ENCODE results near the gene YBX2.
"Not testable (repeated sequence)": the region's sequence is repeated elsewhere in the genome, so short reads cannot be mapped to it uniquely, and the experiment has no call there.

Gene YBX2

GRCh38 chr17:7262192-7262934 is 32.1 kb downstream of the YBX2 start, which contains the start of gene CLDN7:
TSS of gene CLDN7 (minus strand) at chr17:7262478. CDS start at chr17:7262043, 435 bp downstream.
- DNase-seq: peak; percentile 92

- DNase-seq: peak; percentile 71
These were observed 32.9 kb downstream of the YBX2 start for GRCh38 chr17:7261379-7262191.

- DNase-seq: peak; percentile 93
These were observed 33.6 kb downstream of the YBX2 start for GRCh38 chr17:7260651-7261378.

- DNase-seq: no peak
These were observed 34.3 kb downstream of the YBX2 start for GRCh38 chr17:7260151-7260550.

- no peak for DNase-seq
These were observed 34.9 kb downstream of the YBX2 start for GRCh38 chr17:7259555-7259889.

GRCh38 chr17:7258731-7259554 is 35.5 kb downstream of the YBX2 start:
- no peak for DNase-seq

- no peak for DNase-seq
These were observed 37.5 kb downstream of the YBX2 start for GRCh38 chr17:7256766-7257456.

- no peak for DNase-seq
These were observed 39.9 kb downstream of the YBX2 start for GRCh38 chr17:7254511-7254910.

- no peak for DNase-seq
These were observed 41.4 kb downstream of the YBX2 start for GRCh38 chr17:7253082-7253481.

- DNase-seq: peak; percentile 98
These were observed 42.0 kb downstream of the YBX2 start, which contains the start of gene ELP5 for GRCh38 chr17:7252176-7253043. TSS of gene ELP5 (plus strand) at chr17:7252215. CDS start at chr17:7252551, 336 bp downstream.

- DNase-seq: peak; percentile 100
These were observed 42.7 kb downstream of the YBX2 start, which contains the start of gene CTDNEP1 for GRCh38 chr17:7251661-7252175. TSS of gene CTDNEP1 (minus strand) at chr17:7251734. CDS start at chr17:7251296, 438 bp downstream.

- DNase-seq: peak; percentile 54
These were observed 43.5 kb downstream of the YBX2 start for GRCh38 chr17:7250695-7251627.

- DNase-seq: no peak
These were observed 44.6 kb downstream of the YBX2 start for GRCh38 chr17:7249830-7250229.

- no peak for DNase-seq
These were observed 45.2 kb downstream of the YBX2 start for GRCh38 chr17:7249214-7249613.

- DNase-seq: no peak
These were observed 45.6 kb downstream of the YBX2 start for GRCh38 chr17:7248796-7249195.

- no peak for DNase-seq
These were observed 47.7 kb downstream of the YBX2 start for GRCh38 chr17:7246779-7247178.

GRCh38 chr17:7243838-7244237 is 50.6 kb downstream of the YBX2 start:
- DNase-seq: not testable (repeated sequence)

GRCh38 chr17:7243453-7243729 is 51.0 kb downstream of the YBX2 start:
- no peak for DNase-seq

GRCh38 chr17:7242717-7243452 is 51.6 kb downstream of the YBX2 start:
- peak; percentile 98 for DNase-seq

Measured in islet precursor cell (in vitro differentiated cells).